ENCODE measurements around the gene MAN2A1. TPM values are rescaled to one million over a fixed set of nuclear protein-coding genes. Genes with fewer than 3 reads are reported as not detected.

Gene MAN2A1
- polyA plus RNA-seq, 3 donors: 17.0 to 23.0 (median 20.1) TPM

- Mint-ChIP-seq H3K9me3 (peaks cover 0 to 3% (median 0%) of the 10 kb centered on the region in 7 donors), H3K4me3 (no peak overlapping the region), H3K27me3 (ENCODE audit: low read depth in 3 of 3) (peaks cover 0 to 3% (median 0%) of the 10 kb centered on the region in 3 donors), H3K36me3 (peaks cover 33 to 56% of the 10 kb centered on the region in 2 donors), H3K4me1 (peaks cover 7% of the 10 kb centered on the region), H3K27ac (peak overlapping the region in 1 of 7 donors; percentile 3)
- Histone ChIP-seq H3K36me3 (replicated peaks in 1 of 2; ENCODE audit: control insufficient read depth in 1 of 2, insufficient read depth in 2 of 2, low read length in 2 of 2) (peaks cover 18 to 52% of the 10 kb centered on the region in 2 donors), H3K4me2 (replicated peaks; ENCODE audit: extremely low read depth, low read length, poor library complexity, severe bottlenecking) (no peak overlapping the region), H3K4me3 (replicated peaks in 1 of 3; ENCODE audit: low read depth in 2 of 3, low read length in 3 of 3) (no peak overlapping the region), H3K9me3 (replicated peaks in 1 of 2; ENCODE audit: control insufficient read depth in 1 of 2, insufficient read depth in 1 of 2, low read length in 2 of 2) (no peaks in the 10 kb centered on the region), H3K27me3 (ENCODE audit: control insufficient read depth in 2 of 2, insufficient read depth in 2 of 2, low read length in 2 of 2) (no peaks in the 10 kb centered on the region), H2AFZ (ENCODE audit: insufficient read depth, low read depth, low read length, poor library complexity, severe bottlenecking) (no peak overlapping the region), H3K79me2 (ENCODE audit: insufficient read depth, low read length) (peaks cover 50% of the 10 kb centered on the region), H3K4me1 (ENCODE audit: control insufficient read depth in 1 of 2, insufficient read depth in 2 of 2, low read length in 2 of 2) (no peaks in the 10 kb centered on the region), H3K27ac (ENCODE audit: low read depth in 1 of 2, low read length in 2 of 2) (no peak overlapping the region), H3K9ac (ENCODE audit: insufficient read depth, low read length, poor library complexity, severe bottlenecking) (no peak overlapping the region), H4K20me1 (ENCODE audit: insufficient read depth, low read length) (peaks cover 77% of the 10 kb centered on the region)
- intact Hi-C loops (cut with micrococcal nuclease): no loop called here
- no peak for TF ChIP-seq CTCF (IDR thresholded peaks at IDR 0.05)
- WGBS (ENCODE audit: insufficient coverage): 92% methylated on average over 2 of the region's 3 CpGs
- no peak for DNase-seq
Observed at GRCh38 chr5:109714592-109714991, 24.9 kb downstream of the MAN2A1 start.

- H4K20me1 ChIP-seq (ENCODE audit: insufficient read depth, low read length): peaks cover 46% of the 10 kb centered on the region
- Mint-ChIP-seq H3K9me3 (no peaks in the 10 kb centered on the region), H3K36me3 (peaks cover 43 to 76% of the 10 kb centered on the region in 2 donors), H3K4me3 (no peak overlapping the region), H3K27ac (peak overlapping the region in 1 of 7 donors; percentile 83), H3K27me3 (ENCODE audit: low read depth in 3 of 3) (peaks cover 0 to 3% (median 0%) of the 10 kb centered on the region in 3 donors), H3K4me1 (peaks cover 2% of the 10 kb centered on the region)
- peaks cover 21 to 74% of the 10 kb centered on the region in 2 donors for H3K36me3 ChIP-seq (replicated peaks in 1 of 2; ENCODE audit: control insufficient read depth in 1 of 2, insufficient read depth in 2 of 2, low read length in 2 of 2)
- no peaks in the 10 kb centered on the region for H3K4me1 ChIP-seq (ENCODE audit: control insufficient read depth in 1 of 2, insufficient read depth in 2 of 2, low read length in 2 of 2)
- no peaks in the 10 kb centered on the region for H3K27me3 ChIP-seq (ENCODE audit: control insufficient read depth in 2 of 2, insufficient read depth in 2 of 2, low read length in 2 of 2)
- H3K4me3 ChIP-seq (replicated peaks in 1 of 3; ENCODE audit: low read depth in 2 of 3, low read length in 3 of 3): no peak overlapping the region
- no peaks in the 10 kb centered on the region for H3K9me3 ChIP-seq (replicated peaks in 1 of 2; ENCODE audit: control insufficient read depth in 1 of 2, insufficient read depth in 1 of 2, low read length in 2 of 2)
- intact Hi-C loops (cut with micrococcal nuclease): no loop called here
- H3K9ac ChIP-seq (ENCODE audit: insufficient read depth, low read length, poor library complexity, severe bottlenecking): no peak overlapping the region
- no peak for TF ChIP-seq CTCF (IDR thresholded peaks at IDR 0.05)
- 94% methylated on average over 3 of the region's 3 CpGs for WGBS (ENCODE audit: insufficient coverage)
- no peak overlapping the region for H3K27ac ChIP-seq (ENCODE audit: low read depth in 1 of 2, low read length in 2 of 2)
- H3K4me2 ChIP-seq (replicated peaks; ENCODE audit: extremely low read depth, low read length, poor library complexity, severe bottlenecking): no peak overlapping the region
- no peak overlapping the region for H2AFZ ChIP-seq (ENCODE audit: insufficient read depth, low read depth, low read length, poor library complexity, severe bottlenecking)
- H3K79me2 ChIP-seq (ENCODE audit: insufficient read depth, low read length): peaks cover 15% of the 10 kb centered on the region
- DNase-seq: no peak
Observed at GRCh38 chr5:109718216-109718615, 28.5 kb downstream of the MAN2A1 start.
